NCI-H1048 (cell line): Measurements from ENCODE around the gene TNMD.
"Not testable (repeated sequence)": the region's sequence is repeated elsewhere in the genome, so short reads cannot be mapped to it uniquely, and the experiment has no call there.

Experiments
- DNase-seq: peaks from one replicate; lab custom pipeline; 2025; lab: John Stamatoyannopoulos, UW

TNMD gene

GRCh38 chrX:100584611-100585010 lies at the start of gene TNMD:
Gene TNMD (plus strand): TSS chrX:100584936. CDS start chrX:100585019, 83 bp downstream.
- DNase-seq, result no peak

DNA sequence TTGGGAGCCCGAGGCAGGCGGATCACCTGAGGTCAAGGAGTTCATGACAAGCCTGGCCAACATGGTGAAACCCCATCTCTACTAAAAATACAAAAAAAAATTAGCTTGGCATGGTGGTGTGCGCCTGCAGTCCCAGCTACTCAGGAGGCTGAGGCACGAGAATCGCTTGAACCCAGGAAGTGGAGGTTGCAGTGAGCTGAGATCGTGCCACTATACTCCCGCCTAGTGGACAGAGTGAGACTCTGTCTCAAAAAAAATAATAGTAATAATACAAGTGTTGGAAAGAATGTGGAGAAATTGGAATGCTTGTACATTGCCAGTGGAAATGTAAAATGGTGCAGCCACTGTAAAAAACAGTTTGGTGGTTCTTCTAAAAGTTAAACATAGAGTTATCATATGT lies 19.2 kb upstream of the TNMD start:
- DNase-seq, result not testable (repeated sequence)

GRCh38 chrX:100586747-100587146 lies 2.0 kb downstream of the TNMD start:
- DNase-seq, result no peak

GRCh38 chrX:100587861-100588260 lies 3.1 kb downstream of the TNMD start:
- no peak for DNase-seq

DNA sequence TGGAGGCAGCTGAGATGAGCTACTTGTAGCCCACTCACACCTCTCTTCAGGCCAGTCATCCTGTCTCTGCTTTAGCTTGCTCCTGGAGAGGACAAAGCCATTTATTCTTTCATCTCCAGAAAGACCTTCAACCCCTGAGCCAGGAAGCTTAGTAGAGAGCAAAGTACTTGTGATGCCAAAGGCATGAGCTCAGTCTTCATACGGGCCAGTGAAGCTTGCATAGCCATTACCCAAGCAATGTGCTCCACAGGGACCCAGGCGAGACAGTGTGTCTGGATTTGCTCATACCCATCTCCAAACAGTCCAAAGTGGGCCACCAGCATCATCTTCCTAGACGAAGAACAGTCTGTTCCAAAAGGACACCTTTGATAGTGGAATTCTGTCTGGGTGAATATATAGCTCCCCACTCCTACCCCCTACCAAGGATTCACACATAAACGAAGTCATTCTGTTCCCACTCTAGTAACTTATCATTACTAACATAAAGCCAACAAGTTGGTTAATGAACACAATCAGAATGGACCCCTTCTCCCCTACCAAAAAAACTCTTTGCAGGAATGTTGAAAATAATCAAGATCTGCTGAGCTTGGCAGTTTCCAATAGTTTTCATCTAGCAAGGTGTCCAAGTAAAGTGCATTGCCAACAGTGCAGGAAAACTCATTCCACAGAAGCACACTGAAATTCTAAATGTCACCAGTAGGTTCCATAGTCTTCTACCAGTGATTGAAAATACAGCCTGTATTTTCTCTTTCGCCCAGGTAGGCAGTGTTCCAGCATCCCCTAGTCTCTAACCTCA lies 6.7 kb downstream of the TNMD start:
- DNase-seq, result no peak

DNA sequence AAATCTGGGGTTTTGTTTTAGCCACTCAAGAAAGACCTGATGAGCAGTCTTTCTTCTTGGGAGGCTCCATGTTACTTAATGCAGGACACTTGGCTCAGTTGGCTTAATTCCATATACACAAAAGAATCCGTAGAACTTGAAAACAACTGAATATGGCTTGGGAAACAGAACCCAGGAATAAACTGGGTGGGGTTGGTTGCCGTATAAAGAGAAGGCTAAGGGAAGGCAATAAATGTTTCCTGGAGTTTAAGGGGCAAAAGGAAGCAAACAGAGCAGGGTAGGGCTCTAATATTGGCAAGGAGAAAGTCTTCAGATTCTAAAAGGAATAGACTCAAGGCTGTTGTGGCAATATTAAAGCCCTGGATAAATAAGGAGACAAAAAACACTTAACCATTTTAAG lies 8.4 kb downstream of the TNMD start:
- DNase-seq, result no peak

DNA sequence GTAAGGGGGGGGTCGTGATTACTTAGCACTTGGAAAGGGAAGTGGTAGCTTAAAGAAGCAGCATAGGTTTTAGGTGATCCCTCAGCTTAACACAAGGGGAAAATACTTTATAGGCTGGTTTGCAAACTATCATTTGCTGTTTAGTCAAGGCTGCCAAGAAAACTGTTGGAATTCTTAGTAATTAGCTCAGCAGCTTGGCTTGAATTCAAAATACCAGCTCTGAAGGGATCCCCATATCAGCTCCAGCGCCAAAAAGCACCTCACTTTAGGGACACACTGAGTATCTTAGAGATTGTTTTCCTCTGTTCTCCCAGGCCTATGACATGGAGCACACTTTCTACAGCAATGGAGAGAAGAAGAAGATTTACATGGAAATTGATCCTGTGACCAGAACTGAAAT lies 8.8 kb downstream of the TNMD start:
- no peak for DNase-seq

DNA sequence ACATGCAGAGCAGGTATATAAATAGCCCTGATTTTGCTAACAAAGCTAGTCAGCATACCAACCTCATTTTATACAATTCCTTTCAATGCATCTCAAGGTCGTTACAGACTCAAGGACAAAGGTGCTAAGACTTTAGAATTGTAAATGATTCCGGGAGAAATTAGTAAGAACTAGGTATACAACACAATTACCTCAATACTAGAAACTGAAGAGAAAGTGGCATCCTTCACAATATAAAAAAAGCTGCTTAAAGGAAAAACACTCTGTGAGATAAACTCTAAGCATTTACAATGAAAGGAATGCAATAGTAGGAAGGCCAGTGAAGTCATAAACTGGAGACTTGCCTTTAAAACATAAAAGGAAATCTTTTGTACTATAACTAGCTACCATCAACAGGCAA lies 11.9 kb downstream of the TNMD start:
- no peak for DNase-seq

DNA sequence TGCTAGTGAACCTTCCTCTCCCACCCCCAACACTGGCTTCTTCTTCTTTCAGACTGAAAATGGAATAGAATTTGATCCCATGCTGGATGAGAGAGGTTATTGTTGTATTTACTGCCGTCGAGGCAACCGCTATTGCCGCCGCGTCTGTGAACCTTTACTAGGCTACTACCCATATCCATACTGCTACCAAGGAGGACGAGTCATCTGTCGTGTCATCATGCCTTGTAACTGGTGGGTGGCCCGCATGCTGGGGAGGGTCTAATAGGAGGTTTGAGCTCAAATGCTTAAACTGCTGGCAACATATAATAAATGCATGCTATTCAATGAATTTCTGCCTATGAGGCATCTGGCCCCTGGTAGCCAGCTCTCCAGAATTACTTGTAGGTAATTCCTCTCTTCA lies 14.7 kb downstream of the TNMD start:
- no peak for DNase-seq

DNA sequence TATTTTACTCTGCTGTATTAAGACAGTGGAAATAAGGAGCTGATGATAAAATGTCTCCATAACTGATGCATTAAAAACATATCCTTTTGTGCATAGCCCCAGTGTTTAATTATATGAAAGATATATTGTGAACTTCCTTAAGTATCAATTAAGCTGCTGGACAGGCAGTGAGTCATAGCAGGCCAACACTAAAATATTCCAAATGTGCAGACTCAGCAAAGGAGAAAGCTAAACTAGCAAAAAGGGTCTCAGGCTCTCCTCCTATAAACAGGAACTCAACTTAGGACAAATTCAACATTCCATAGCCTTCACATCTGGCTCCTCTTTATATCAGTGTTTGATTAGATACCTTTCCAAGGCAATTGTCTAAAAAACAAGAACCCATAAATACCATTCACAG lies 15.6 kb downstream of the TNMD start:
- no peak for DNase-seq

DNA sequence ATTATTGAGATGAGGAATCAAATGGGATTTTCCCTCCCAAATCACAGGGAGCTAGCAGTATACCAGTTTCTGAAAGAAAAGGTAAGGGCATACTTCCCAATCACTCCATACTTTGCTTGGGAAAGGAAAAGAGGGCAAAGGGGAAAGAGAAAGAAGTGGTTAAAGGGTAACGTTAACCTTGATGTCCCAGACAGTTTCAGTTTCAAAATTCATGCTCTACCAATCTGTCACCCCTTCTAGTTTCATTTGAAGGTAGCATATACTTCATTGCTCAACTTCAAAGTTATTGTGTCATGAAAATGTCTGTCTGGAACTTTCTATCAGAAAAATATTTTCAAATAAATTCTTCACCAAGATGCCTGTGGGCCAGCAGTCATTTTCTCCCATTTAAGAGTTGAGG lies 16.0 kb downstream of the TNMD start:
- DNase-seq, result no peak

- DNase-seq, result no peak
Observed at GRCh38 chrX:100606753-100607152, 22.0 kb downstream of the TNMD start.

GRCh38 chrX:100609591-100609990 lies 24.9 kb downstream of the TNMD start:
- DNase-seq, result no peak

DNA sequence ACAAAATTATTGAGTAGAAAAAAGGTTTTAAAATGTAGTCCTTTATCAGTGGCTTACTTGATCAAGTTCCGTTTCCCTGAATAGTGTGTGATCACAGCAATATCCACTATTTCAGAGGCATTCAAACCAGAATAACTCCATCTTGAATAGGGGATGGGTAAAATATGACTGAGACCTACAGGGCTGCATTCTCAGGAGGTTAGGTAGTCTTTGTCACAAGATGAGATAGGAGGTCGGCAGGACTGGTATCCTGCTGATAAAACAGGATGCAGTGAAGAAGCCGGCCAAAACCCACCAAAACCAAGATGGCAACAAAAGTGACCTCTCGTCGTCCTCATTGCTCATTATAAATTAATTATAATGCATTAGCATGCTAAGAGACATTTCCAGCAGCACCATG lies 27.2 kb downstream of the TNMD start:
- no peak for DNase-seq

- DNase-seq, result no peak
Observed at GRCh38 chrX:100615005-100615404, 30.3 kb downstream of the TNMD start.

GRCh38 chrX:100623001-100623400 lies 38.3 kb downstream of the TNMD start:
- no peak for DNase-seq

- DNase-seq, result no peak
Observed at GRCh38 chrX:100625985-100626491, 41.3 kb downstream of the TNMD start.

- no peak for DNase-seq
Observed at GRCh38 chrX:100635040-100635439, 50.3 kb downstream of the TNMD start.

DNA sequence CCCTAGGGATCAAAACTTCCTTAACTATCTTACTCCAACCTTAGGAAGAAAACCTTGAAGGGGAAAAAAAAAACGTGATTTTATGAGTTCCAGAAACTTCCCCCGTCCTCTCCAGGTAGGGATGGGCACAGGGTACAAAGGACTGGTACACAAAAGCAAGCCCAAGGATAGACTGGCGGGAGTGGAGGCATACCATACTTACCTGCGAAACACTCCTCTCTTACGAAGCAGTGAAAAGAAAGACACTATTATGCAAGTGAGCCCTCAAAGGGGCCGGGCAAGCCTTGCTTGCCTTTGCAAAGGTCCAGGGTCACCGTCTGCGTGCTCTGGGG lies 51.2 kb downstream of the TNMD start:
- DNase-seq, result no peak

- DNase-seq, result peak; percentile 33
Observed at GRCh38 chrX:100636321-100636991, 51.7 kb downstream of the TNMD start, which contains the start of gene TSPAN6. Gene TSPAN6 (minus strand): TSS chrX:100636806. CDS start chrX:100636694, 112 bp downstream.

- DNase-seq, result no peak
Observed at GRCh38 chrX:100642290-100642689, 57.6 kb downstream of the TNMD start.

DNA sequence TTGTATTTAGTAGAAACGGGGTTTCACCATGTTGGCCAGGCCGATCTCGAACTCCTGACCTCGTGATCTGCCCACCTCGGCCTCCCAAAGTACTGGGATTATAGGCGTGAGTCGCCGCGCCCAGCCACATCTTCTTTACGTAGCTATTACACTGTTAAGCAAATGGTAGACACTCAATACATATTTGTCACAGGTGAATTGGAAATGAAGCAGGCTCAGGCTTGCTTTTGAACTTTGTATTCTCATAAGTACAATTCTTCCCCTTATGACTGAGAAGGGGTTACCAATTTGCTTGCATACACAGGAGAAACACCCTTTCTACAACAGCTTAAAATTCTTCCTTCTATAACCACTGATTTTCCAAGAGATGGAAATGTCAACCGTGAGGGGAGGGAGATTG lies 58.5 kb downstream of the TNMD start:
- DNase-seq, result no peak
